Measurements from ENCODE around the gene PCNA.

PCNA gene

GRCh38 chr20:5091902-5092301 lies 27.9 kb downstream of the PCNA start:
- no peak for TF ChIP-seq REST (IDR thresholded peaks at IDR 0.05; ENCODE audit: insufficient read depth in 1 of 2, low read depth in 2 of 2, low read length in 2 of 2)
- no peak for TF ChIP-seq POLR2AphosphoS5 (IDR thresholded peaks at IDR 0.05; ENCODE audit: low read depth, low read length)
- no peak for TF ChIP-seq TAF1 (IDR thresholded peaks at IDR 0.05; ENCODE audit: borderline replicate concordance, insufficient read depth, low read length)
- TF ChIP-seq FOXP2 (optimal IDR thresholded peaks at IDR 0.05; ENCODE audit: borderline replicate concordance, extremely low read depth, extremely low read length, insufficient read depth), result no peak
- TF ChIP-seq SIN3A (IDR thresholded peaks at IDR 0.05; ENCODE audit: borderline replicate concordance, insufficient read depth, low read length), result no peak

- no peak for TF ChIP-seq TAF1 (IDR thresholded peaks at IDR 0.05; ENCODE audit: borderline replicate concordance, insufficient read depth, low read length)
- no peak for TF ChIP-seq FOXP2 (optimal IDR thresholded peaks at IDR 0.05; ENCODE audit: borderline replicate concordance, extremely low read depth, extremely low read length, insufficient read depth)
- TF ChIP-seq REST (IDR thresholded peaks at IDR 0.05; ENCODE audit: insufficient read depth in 1 of 2, low read depth in 2 of 2, low read length in 2 of 2), result no peak
- no peak; the same call in 1 of the 2 replicates for TF ChIP-seq POLR2AphosphoS5 (IDR thresholded peaks at IDR 0.05; ENCODE audit: low read depth, low read length)
- no peak for TF ChIP-seq SIN3A (IDR thresholded peaks at IDR 0.05; ENCODE audit: borderline replicate concordance, insufficient read depth, low read length)
These were observed 29.6 kb downstream of the PCNA start for GRCh38 chr20:5090191-5090590.

- TF ChIP-seq REST (IDR thresholded peaks at IDR 0.05; ENCODE audit: insufficient read depth in 1 of 2, low read depth in 2 of 2, low read length in 2 of 2) (no peak), POLR2AphosphoS5 (IDR thresholded peaks at IDR 0.05; ENCODE audit: low read depth, low read length) (no peak), FOXP2 (optimal IDR thresholded peaks at IDR 0.05; ENCODE audit: borderline replicate concordance, extremely low read depth, extremely low read length, insufficient read depth) (no peak), TAF1 (IDR thresholded peaks at IDR 0.05; ENCODE audit: borderline replicate concordance, insufficient read depth, low read length) (no peak)
These were observed 31.1 kb downstream of the PCNA start for GRCh38 chr20:5088688-5089087.

GRCh38 chr20:5085380-5085779 lies 34.4 kb downstream of the PCNA start:
- no peak for TF ChIP-seq TAF1 (IDR thresholded peaks at IDR 0.05; ENCODE audit: borderline replicate concordance, insufficient read depth, low read length)
- no peak for TF ChIP-seq REST (IDR thresholded peaks at IDR 0.05; ENCODE audit: insufficient read depth in 1 of 2, low read depth in 2 of 2, low read length in 2 of 2)
- TF ChIP-seq SIN3A (IDR thresholded peaks at IDR 0.05; ENCODE audit: borderline replicate concordance, insufficient read depth, low read length), result no peak
- TF ChIP-seq POLR2AphosphoS5 (IDR thresholded peaks at IDR 0.05; ENCODE audit: low read depth, low read length), result no peak
- no peak for TF ChIP-seq FOXP2 (optimal IDR thresholded peaks at IDR 0.05; ENCODE audit: borderline replicate concordance, extremely low read depth, extremely low read length, insufficient read depth)

- no peak for TF ChIP-seq POLR2AphosphoS5 (IDR thresholded peaks at IDR 0.05; ENCODE audit: low read depth, low read length)
- TF ChIP-seq FOXP2 (optimal IDR thresholded peaks at IDR 0.05; ENCODE audit: borderline replicate concordance, extremely low read depth, extremely low read length, insufficient read depth), result no peak
- no peak for TF ChIP-seq SIN3A (IDR thresholded peaks at IDR 0.05; ENCODE audit: borderline replicate concordance, insufficient read depth, low read length)
- TF ChIP-seq REST (IDR thresholded peaks at IDR 0.05; ENCODE audit: insufficient read depth in 1 of 2, low read depth in 2 of 2, low read length in 2 of 2), result no peak
- no peak for TF ChIP-seq TAF1 (IDR thresholded peaks at IDR 0.05; ENCODE audit: borderline replicate concordance, insufficient read depth, low read length)
These were observed 39.3 kb downstream of the PCNA start for GRCh38 chr20:5080384-5080877.

Measured in PFSK-1 (cell line).